Left ventricle myocardium inferior (tissue), 1 donor: Measurements from ENCODE around the gene RIBC2. TPM values are rescaled to one million over a fixed set of nuclear protein-coding genes. Genes with fewer than 3 reads are reported as not detected.
"Not testable (repeated sequence)": the region's sequence is repeated elsewhere in the genome, so short reads cannot be mapped to it uniquely, and the experiment has no call there.

Experiments
- DNase-seq: peaks from one replicate; pipeline ENCODE4 v3.0.0-alpha.2; 2020
- H3K27ac ChIP-seq: fragments of 200-600 bp; replicated peaks from 2 replicates; pipeline ENCODE4 v1.8.0; 2021
- H3K27me3 ChIP-seq: fragments of 200-600 bp; 2 replicates; pipeline ENCODE4 v1.8.0; 2021; ENCODE audit warnings: low read depth
- H3K36me3 ChIP-seq: fragments of 200-600 bp; 2 replicates; pipeline ENCODE4 v1.8.0; 2021
- H3K4me1 ChIP-seq: fragments of 200-600 bp; 2 replicates; pipeline ENCODE4 v1.8.0; 2021
- H3K4me3 ChIP-seq: fragments of 200-600 bp; 2 replicates; pipeline ENCODE4 v1.8.0; 2021; ENCODE audit warnings: mild to moderate bottlenecking, moderate library complexity
- H3K9me3 ChIP-seq: fragments of 200-600 bp; replicated peaks from 2 replicates; pipeline ENCODE4 v1.8.0; 2021
- CTCF ChIP-seq: fragments of 200-600 bp; IDR thresholded peaks from 2 replicates; pipeline ENCODE4 v1.8.0; 2021; ENCODE audit warnings: antibody characterized with exemption, mild to moderate bottlenecking, borderline replicate concordance
- intact Hi-C: fragments of 100-400 bp; cut with micrococcal nuclease; formaldehyde crosslinking; loops from one replicate; pipeline ENCODE4 v1.11.0; 2022
- total RNA-seq: library from RNA; stranded (reverse); fragmentation: NEBNext Ultra II Directional; extraction: Animal tissue kit (Norgen Biotek cat#: 25700); gene quantifications from one replicate; pipeline ENCODE4 v1.2.1, GENCODE V29; 2021
- donor health status: DM: no; HTN: yes; CAD: no; lungs with severe emphysema.

RIBC2 gene
- total RNA-seq, 1 donor from 2014 or later, result not detected

- DNase-seq, result peak; percentile 84
- Histone ChIP-seq H3K9me3 (peaks cover 5% of the 10 kb centered on the region), H3K36me3 (no peaks in the 10 kb centered on the region), H3K4me1 (no peaks in the 10 kb centered on the region), H3K27ac (peak overlapping the region; percentile 77), H3K4me3 (no peak overlapping the region), H3K27me3 (peaks cover 22% of the 10 kb centered on the region)
- intact Hi-C loops, result no loop called here
- no peak for TF ChIP-seq CTCF
Observed at GRCh38 chr22:45460288-45461109, 47.0 kb downstream of the RIBC2 start.

GRCh38 chr22:45462034-45462655 lies 48.7 kb downstream of the RIBC2 start:
- intact Hi-C loops, result no loop called here

GRCh38 chr22:45463691-45464090 lies 50.2 kb downstream of the RIBC2 start:
- H3K27ac ChIP-seq, intact Hi-C loops, H3K4me1 ChIP-seq, H3K4me3 ChIP-seq, H3K36me3 ChIP-seq, DNase-seq: not testable (repeated sequence)
- Histone ChIP-seq H3K9me3 (peaks cover 14% of the 10 kb centered on the region), H3K27me3 (peaks cover 10% of the 10 kb centered on the region)

More at GRCh38 chr22:45462034-45462655, 48.7 kb downstream of the RIBC2 start:
- Histone ChIP-seq H3K9me3 (peaks cover 14% of the 10 kb centered on the region), H3K27ac (no peak overlapping the region), H3K36me3 (no peaks in the 10 kb centered on the region), H3K4me3 (no peak overlapping the region), H3K4me1 (no peaks in the 10 kb centered on the region), H3K27me3 (peaks cover 10% of the 10 kb centered on the region)
- no peak for DNase-seq
- TF ChIP-seq CTCF, result no peak

- intact Hi-C loops, result no loop called here
- H3K36me3 ChIP-seq, result no peaks in the 10 kb centered on the region
- TF ChIP-seq CTCF, result no peak
Observed at GRCh38 chr22:45465633-45466032, 52.1 kb downstream of the RIBC2 start.

GRCh38 chr22:45468872-45469271 lies 55.4 kb downstream of the RIBC2 start:
- no peak overlapping the region for H3K4me3 ChIP-seq
- peak overlapping the region; percentile 58 for H3K27ac ChIP-seq
- peaks cover 4% of the 10 kb centered on the region for H3K27me3 ChIP-seq
- no peak for DNase-seq
- H3K9me3 ChIP-seq, result peaks cover 11% of the 10 kb centered on the region
- no peaks in the 10 kb centered on the region for H3K36me3 ChIP-seq
- no peak for TF ChIP-seq CTCF
- H3K4me1 ChIP-seq, result peaks cover 8% of the 10 kb centered on the region
- intact Hi-C loops, result no loop called here

More at GRCh38 chr22:45465633-45466032, 52.1 kb downstream of the RIBC2 start:
- H3K4me3 ChIP-seq, result no peak overlapping the region
- peaks cover 8% of the 10 kb centered on the region for H3K4me1 ChIP-seq
- H3K9me3 ChIP-seq, result peaks cover 14% of the 10 kb centered on the region
- DNase-seq, result no peak
- H3K27ac ChIP-seq, result no peak overlapping the region
- peaks cover 4% of the 10 kb centered on the region for H3K27me3 ChIP-seq
